H1 (cell line): Measurements from ENCODE around the gene RAPGEF5. TPM values are rescaled to one million over a fixed set of nuclear protein-coding genes. Genes with fewer than 3 reads are reported as not detected.

Experiments used
- CTCF ChIA-PET: fragments of 300-600 bp; sonication (Branson Sonifier 250); formaldehyde crosslinking; loops from one replicate; lab custom pipeline; 2021; ENCODE audit not compliant: partially characterized antibody; lab: Charles Lee
- POLR2A ChIA-PET: fragments of 300-600 bp; sonication (Branson Sonifier 250); formaldehyde crosslinking; loops from one replicate; lab custom pipeline; 2021; ENCODE audit warnings: inconsistent platforms; ENCODE audit not compliant: partially characterized antibody; lab: Charles Lee
- DNase-seq, 2 experiments: peaks; one replicate each; pipeline versions ENCODE4 v3.0.0 to v3.0.0-alpha.2; 2010 to 2022; ENCODE audit warnings: low spot score in 2 of 2, low read depth in 1 of 2, mixed read lengths in 1 of 2
- FAIRE-seq: peaks from 2 replicates; lab custom pipeline; 2011; peaks lifted over from hg19 to GRCh38; lab: Jason Lieb, UNC
- H2AFZ ChIP-seq: 2 replicates; pipeline ENCODE4 v1.8.1; 2012; ENCODE audit warnings: low read length, inconsistent platforms
- H2AK5ac ChIP-seq: 2 replicates; pipeline ENCODE4 v1.6.1; 2013; ENCODE audit warnings: low read depth, low read length
- H2BK120ac ChIP-seq: replicated peaks from 2 replicates; pipeline ENCODE3; 2013; ENCODE audit warnings: low read depth, low read length, inconsistent platforms
- H2BK12ac ChIP-seq: 2 replicates; pipeline ENCODE4 v1.6.1; 2013; ENCODE audit warnings: low read depth, low read length
- H2BK15ac ChIP-seq: 2 replicates; pipeline ENCODE4 v1.6.1; 2013; ENCODE audit warnings: low read length
- H2BK20ac ChIP-seq: 2 replicates; pipeline ENCODE4 v1.6.1; 2013; ENCODE audit warnings: low read length
- H2BK5ac ChIP-seq: 2 replicates; pipeline ENCODE4 v1.6.1; 2013; ENCODE audit warnings: low read depth, low read length
- H3K14ac ChIP-seq: 2 replicates; pipeline ENCODE4 v1.6.1; 2013; ENCODE audit warnings: inconsistent platforms; ENCODE audit not compliant: insufficient read length
- H3K18ac ChIP-seq: 2 replicates; pipeline ENCODE4 v1.6.1; 2013; ENCODE audit warnings: low read length; ENCODE audit errors: extremely low read depth
- H3K23ac ChIP-seq: 2 replicates; pipeline ENCODE4 v1.6.1; 2013; ENCODE audit warnings: inconsistent platforms; ENCODE audit not compliant: insufficient read length
- H3K23me2 ChIP-seq: 2 replicates; pipeline ENCODE4 v1.6.1; 2013; ENCODE audit warnings: low read depth, low read length
- H3K27ac ChIP-seq: 2 replicates; pipeline ENCODE4 v1.6.1; 2011; ENCODE audit warnings: low read depth, low read length, inconsistent platforms
- H3K27me3 ChIP-seq, 4 experiments: replicated peaks in 1 of 4; 1 replicate in 1 of 4; 2 replicates in 3 of 4; pipeline versions ENCODE4 v1.6.1 to v1.8.1; 2011 to 2013; ENCODE audit warnings: low read length in 3 of 4, mild to moderate bottlenecking in 3 of 4, inconsistent platforms in 2 of 4, mixed read lengths in 2 of 4, moderate library complexity in 1 of 4; ENCODE audit not compliant: control insufficient read depth in 3 of 4, insufficient read depth in 3 of 4; ENCODE audit errors: extremely low read depth in 1 of 4
- H3K36me3 ChIP-seq, 4 experiments: 2 replicates each; pipeline versions ENCODE4 v1.6.1 to v1.8.1; 2011 to 2013; ENCODE audit warnings: mild to moderate bottlenecking in 4 of 4, low read length in 3 of 4, moderate library complexity in 2 of 4, control low read depth in 1 of 4, inconsistent platforms in 1 of 4; ENCODE audit not compliant: insufficient read depth in 4 of 4, control insufficient read depth in 2 of 4
- H3K4ac ChIP-seq: replicated peaks from 2 replicates; pipeline ENCODE3; 2013; ENCODE audit warnings: low read length, low read depth, mixed read lengths, inconsistent platforms; ENCODE audit not compliant: insufficient read length
- H3K4me1 ChIP-seq, 4 experiments: replicated peaks in 1 of 4; 1 replicate in 1 of 4; 2 replicates in 3 of 4; pipeline versions ENCODE4 v1.6.1 to v1.8.1; 2011 to 2013; ENCODE audit warnings: low read length in 3 of 4, inconsistent platforms in 2 of 4, mixed read lengths in 1 of 4; ENCODE audit not compliant: insufficient read depth in 4 of 4, control insufficient read depth in 3 of 4
- H3K4me2 ChIP-seq, 2 experiments: 2 replicates each; pipeline versions ENCODE4 v1.6.1 to v1.8.1; 2011 to 2013; ENCODE audit warnings: low read depth in 2 of 2, low read length in 2 of 2, control low read depth in 1 of 2, inconsistent platforms in 1 of 2, mild to moderate bottlenecking in 1 of 2; ENCODE audit not compliant: insufficient read depth in 1 of 2
- H3K4me3 ChIP-seq, 4 experiments: fragments of 200-600, 300-600 bp in 1 of 4; sonication (generic), shearing (Covaris generic), sonication (Bioruptor Twin) in 1 of 4; 2 replicates each; pipeline versions ENCODE4 v1.5.1 to v1.8.1; 2011 to 2016; ENCODE audit warnings: low read length in 4 of 4, low read depth in 3 of 4, control low read depth in 2 of 4, inconsistent platforms in 2 of 4, mild to moderate bottlenecking in 2 of 4, mixed read lengths in 1 of 4, moderate library complexity in 1 of 4; ENCODE audit not compliant: insufficient read depth in 2 of 4; ENCODE audit errors: extremely low read depth in 1 of 4
- H3K56ac ChIP-seq: replicated peaks from 2 replicates; pipeline ENCODE3; 2013; ENCODE audit warnings: low read depth, mild to moderate bottlenecking, mixed read lengths, low read length, inconsistent platforms; ENCODE audit not compliant: insufficient read length
- H3K79me1 ChIP-seq: 2 replicates; pipeline ENCODE4 v1.6.1; 2013; ENCODE audit warnings: low read depth, low read length, control low read depth
- H3K79me2 ChIP-seq, 2 experiments: 2 replicates each; pipeline versions ENCODE4 v1.6.1 to v1.8.1; 2012 to 2013; ENCODE audit warnings: low read length in 2 of 2, mild to moderate bottlenecking in 2 of 2, inconsistent platforms in 1 of 2; ENCODE audit not compliant: insufficient read depth in 2 of 2, control insufficient read depth in 1 of 2
- H3K9ac ChIP-seq, 4 experiments: replicated peaks in 1 of 4; 1 replicate in 1 of 4; 2 replicates in 3 of 4; pipeline versions ENCODE4 v1.6.1 to v1.8.1; 2011 to 2013; ENCODE audit warnings: low read depth in 3 of 4, low read length in 3 of 4, control low read depth in 2 of 4, mild to moderate bottlenecking in 2 of 4, moderate library complexity in 2 of 4, inconsistent platforms in 1 of 4; ENCODE audit errors: extremely low read depth in 1 of 4
- H3K9me3 ChIP-seq, 2 experiments: 2 replicates each; pipeline versions ENCODE4 v1.6.1 to v1.8.1; 2012 to 2013; ENCODE audit warnings: mild to moderate bottlenecking in 2 of 2, moderate library complexity in 2 of 2, control low read depth in 1 of 2, inconsistent platforms in 1 of 2, low read depth in 1 of 2, low read length in 1 of 2, mixed read lengths in 1 of 2; ENCODE audit not compliant: insufficient read depth in 2 of 2
- H4K20me1 ChIP-seq, 2 experiments: replicated peaks in 1 of 2; 2 replicates each; pipeline versions ENCODE3 to v1.8.1; 2011 to 2013; ENCODE audit warnings: inconsistent platforms in 2 of 2, low read length in 2 of 2, mild to moderate bottlenecking in 1 of 2; ENCODE audit not compliant: insufficient read depth in 2 of 2, control insufficient read depth in 1 of 2
- H4K5ac ChIP-seq: 2 replicates; pipeline ENCODE4 v1.6.1; 2013; ENCODE audit warnings: low read length, low read depth, mixed read lengths, inconsistent platforms; ENCODE audit not compliant: insufficient read length
- H4K8ac ChIP-seq: 2 replicates; pipeline ENCODE4 v1.8.0; 2013; ENCODE audit warnings: mild to moderate bottlenecking, moderate library complexity, low read length, inconsistent platforms; ENCODE audit not compliant: insufficient read depth; ENCODE audit errors: extremely low read depth
- H4K91ac ChIP-seq: replicated peaks from 2 replicates; pipeline ENCODE3; 2013; ENCODE audit warnings: low read length, mixed read lengths, inconsistent platforms; ENCODE audit not compliant: insufficient read length
- BRCA1 ChIP-seq: IDR thresholded peaks from 2 replicates; pipeline ENCODE4 v1.6.1; 2012; ENCODE audit warnings: low read depth, low read length, improper control_type of control experiment
- CHD1 ChIP-seq: IDR thresholded peaks from 2 replicates; pipeline ENCODE4 v1.6.1; 2012; ENCODE audit warnings: low read depth, low read length, improper control_type of control experiment
- CREB1 ChIP-seq: IDR thresholded peaks from 2 replicates; pipeline ENCODE4 v1.6.1; 2012; ENCODE audit warnings: inconsistent platforms
- EZH2 ChIP-seq: fragments of 200-600 bp; sonication (generic); IDR thresholded peaks from 2 replicates; pipeline ENCODE4 v1.7.1; 2012; ENCODE audit warnings: low read depth, mild to moderate bottlenecking, moderate library complexity, low read length, inconsistent platforms; ENCODE audit not compliant: severe bottlenecking
- FOSL1 ChIP-seq: IDR thresholded peaks from 2 replicates; pipeline ENCODE4 v1.6.1; 2011; ENCODE audit warnings: mild to moderate bottlenecking, low read depth, low read length, moderate library complexity; ENCODE audit not compliant: insufficient read depth
- GABPA ChIP-seq: IDR thresholded peaks from 2 replicates; pipeline ENCODE4 v1.6.1; 2011; ENCODE audit warnings: mild to moderate bottlenecking, low read length, moderate library complexity, borderline replicate concordance; ENCODE audit not compliant: insufficient read depth
- HDAC6 ChIP-seq: IDR thresholded peaks from one replicate; pipeline ENCODE4 v1.7.1; 2012; ENCODE audit warnings: low read depth, mild to moderate bottlenecking, inconsistent platforms, low read length, moderate library complexity
- JUND ChIP-seq: IDR thresholded peaks from 2 replicates; pipeline ENCODE4 v1.6.1; 2011; ENCODE audit warnings: mild to moderate bottlenecking, improper control_type of control experiment, low read length
- KDM4A ChIP-seq: IDR thresholded peaks from one replicate; pipeline ENCODE4 v1.7.1; 2012; ENCODE audit warnings: low read depth, mild to moderate bottlenecking, moderate library complexity, low read length, inconsistent platforms; ENCODE audit not compliant: severe bottlenecking
- KDM5A ChIP-seq: fragments of 200-600 bp; IDR thresholded peaks from 2 replicates; pipeline ENCODE4 v1.7.1; 2012; ENCODE audit warnings: mild to moderate bottlenecking, low read length, inconsistent platforms, mixed read lengths
- SP1 ChIP-seq: IDR thresholded peaks from 2 replicates; pipeline ENCODE4 v1.6.1; 2011; ENCODE audit warnings: low read depth, low read length
- SRF ChIP-seq: IDR thresholded peaks from 2 replicates; pipeline ENCODE4 v1.6.1; 2011; ENCODE audit warnings: mild to moderate bottlenecking, low read depth, low read length, moderate library complexity
- TBP ChIP-seq: IDR thresholded peaks from 2 replicates; pipeline ENCODE4 v1.6.1; 2011; ENCODE audit warnings: low read depth, low read length, improper control_type of control experiment
- TEAD4 ChIP-seq: IDR thresholded peaks from 2 replicates; pipeline ENCODE4 v1.6.1; 2012; ENCODE audit warnings: low read depth, low read length, inconsistent platforms, mixed read lengths
- WGBS, 2 experiments: shearing (Covaris generic) in 1 of 2; methylation state at CpG; one replicate each; pipeline versions ENCODE4 v1.1.6 to v1.1.7; 2013 to 2015; ENCODE audit warnings: low lambda C conversion rate in 2 of 2, mixed read lengths in 2 of 2, inconsistent platforms in 1 of 2, low coverage in 1 of 2, missing lambda C conversion rate in 1 of 2; ENCODE audit not compliant: insufficient replicate concordance in 2 of 2, insufficient coverage in 1 of 2, insufficient read length in 1 of 2; ENCODE audit errors: extremely low coverage in 1 of 2, missing lambda C conversion rate in 1 of 2; 5-methylcytosine and 5-hydroxymethylcytosine counted together
- polyA plus RNA-seq, 7 experiments: library from polyadenylated mRNA; depleted of rRNA in 3 of 7; stranded (reverse) in 5 of 7; unstranded in 2 of 7; fragments of >200 nt in 5 of 7; fragments of 200-250 nt in 2 of 7; gene quantifications; 1 replicate in 5 of 7; 2 replicates in 1 of 7; 4 replicates in 1 of 7; pipeline versions ENCODE4 v1.2.1 to v1.2.3, GENCODE V29; 2011 to 2013; ENCODE audit warnings: missing spikeins in 2 of 7, mixed read lengths in 2 of 7
- total RNA-seq: library from RNA; stranded (reverse); fragmentation: NEBNext Ultra II Directional; extraction: Animal tissue kit (Norgen Biotek cat#: 25700); gene quantifications from 2 replicates; pipeline ENCODE4 v1.2.1, GENCODE V29; 2021
- TF ChIP-seq, protein P1 (sequence below): IDR thresholded peaks from 2 replicates; pipeline ENCODE4 v1.6.1; 2012; ENCODE audit warnings: inconsistent platforms

RAPGEF5 gene
- total and polyA plus RNA-seq, 2 of the 8 experiments (the other 6 are each of a cell fraction or from before 2014, with no cell fraction given): 4.4 to 22.9 TPM

DNA sequence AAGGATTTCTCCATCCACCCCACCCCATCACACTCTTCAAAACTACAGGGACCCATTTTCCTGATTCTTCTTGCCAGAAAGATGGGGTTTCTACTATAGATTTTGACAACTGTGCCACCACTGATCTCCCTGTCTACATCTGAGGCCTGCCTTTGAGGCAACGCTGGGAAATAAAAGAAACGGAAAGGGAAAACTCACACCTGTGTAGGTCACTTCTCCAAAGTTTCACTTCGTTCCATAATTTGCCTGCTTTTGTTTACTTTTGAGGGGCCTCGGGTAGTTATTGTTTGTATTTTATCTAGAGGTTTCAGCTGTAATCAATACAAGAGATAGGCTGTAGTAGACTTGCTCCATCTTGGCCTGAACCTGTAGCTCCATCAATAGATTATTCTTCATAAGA is 56.1 kb downstream of the RAPGEF5 start:
- no peak overlapping the region for H4K91ac ChIP-seq
- no peak overlapping the region for H3K27ac ChIP-seq
- H3K18ac ChIP-seq: no peak overlapping the region
- no peaks in the 10 kb centered on the region for H3K79me2 ChIP-seq
- no peak overlapping the region for H2AK5ac ChIP-seq
- H3K4me3 ChIP-seq: no peak overlapping the region
- H4K5ac ChIP-seq: no peak overlapping the region
- no peak overlapping the region for H2BK120ac ChIP-seq
- no peaks in the 10 kb centered on the region for H3K23me2 ChIP-seq
- peaks cover 0 to 6% (median 2%) of the 10 kb centered on the region in 4 experiments; a peak in 5 of 8 replicates for H3K36me3 ChIP-seq
- no peak overlapping the region for H3K23ac ChIP-seq
- FAIRE-seq (no peak), DNase-seq (no peak)
- H2BK20ac ChIP-seq: no peak overlapping the region
- ChIA-PET CTCF (interaction anchor here (0.6 to 4.2 kb wide), 7 partner anchors 8 to 190 kb away, joined by 3 to 27 read pairs (median 4); no protein-coding TSS in a partner anchor), POLR2A (no interaction called here)
- no peak overlapping the region for H3K56ac ChIP-seq
- no peak overlapping the region for H2BK15ac ChIP-seq
- H3K9ac ChIP-seq: no peak overlapping the region
- H3K9me3 ChIP-seq: no peaks in the 10 kb centered on the region
- no peaks in the 10 kb centered on the region for H4K20me1 ChIP-seq
- 99% methylated on average over 4 of the region's 4 CpGs; no CpG with 5 or more reads in 1 of the 2 experiments for WGBS, 2 experiments
- H3K27me3 ChIP-seq: no peaks in the 10 kb centered on the region
- no peaks in the 10 kb centered on the region for H3K79me1 ChIP-seq
- no peak overlapping the region for H4K8ac ChIP-seq
- no peak overlapping the region for H2BK12ac ChIP-seq
- H3K4ac ChIP-seq: no peak overlapping the region
- no peak overlapping the region for H2BK5ac ChIP-seq
- peaks cover 0 to 2% (median 0%) of the 10 kb centered on the region in 4 experiments; a peak in 1 of 7 replicates for H3K4me1 ChIP-seq
- no peak overlapping the region for H2AFZ ChIP-seq
- H3K14ac ChIP-seq: no peak overlapping the region
- H3K4me2 ChIP-seq: no peak overlapping the region
- TF ChIP-seq KDM4A: no peak
- no peak for TF ChIP-seq BRCA1
- no peak for TF ChIP-seq CREB1
- no peak for TF ChIP-seq JUND
- TF ChIP-seq GABPA: no peak
- no peak for TF ChIP-seq EZH2
- no peak for TF ChIP-seq SP1
- TF ChIP-seq FOSL1: no peak
- no peak for TF ChIP-seq KDM5A
- no peak for TF ChIP-seq TBP
- no peak for TF ChIP-seq CHD1
- TF ChIP-seq TEAD4: no peak
- no peak for TF ChIP-seq SRF
- TF ChIP-seq, protein P1, sequence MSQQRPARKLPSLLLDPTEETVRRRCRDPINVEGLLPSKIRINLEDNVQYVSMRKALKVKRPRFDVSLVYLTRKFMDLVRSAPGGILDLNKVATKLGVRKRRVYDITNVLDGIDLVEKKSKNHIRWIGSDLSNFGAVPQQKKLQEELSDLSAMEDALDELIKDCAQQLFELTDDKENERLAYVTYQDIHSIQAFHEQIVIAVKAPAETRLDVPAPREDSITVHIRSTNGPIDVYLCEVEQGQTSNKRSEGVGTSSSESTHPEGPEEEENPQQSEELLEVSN: no peak
- no peak for TF ChIP-seq HDAC6
